WI38 (cell line): ENCODE measurements around the gene CAPN14.
A peak's percentile ranks its signal among the peaks of the same experiment; 100 is the strongest.

ENCODE experiments used
- H3K4me3 ChIP-seq: 2 replicates; pipeline ENCODE4 v1.5.1; 2011; ENCODE audit warnings: low read depth, mild to moderate bottlenecking, control low read depth, low read length
- TF ChIP-seq, protein P1 (sequence below): IDR thresholded peaks from 2 replicates; pipeline ENCODE4 v1.5.1; 2012; ENCODE audit warnings: low read depth, mild to moderate bottlenecking, control low read depth, low read length

CAPN14 gene

GRCh38 chr2:31235504-31235902, 18.2 kb upstream of the CAPN14 start:
- TF ChIP-seq, protein P1, sequence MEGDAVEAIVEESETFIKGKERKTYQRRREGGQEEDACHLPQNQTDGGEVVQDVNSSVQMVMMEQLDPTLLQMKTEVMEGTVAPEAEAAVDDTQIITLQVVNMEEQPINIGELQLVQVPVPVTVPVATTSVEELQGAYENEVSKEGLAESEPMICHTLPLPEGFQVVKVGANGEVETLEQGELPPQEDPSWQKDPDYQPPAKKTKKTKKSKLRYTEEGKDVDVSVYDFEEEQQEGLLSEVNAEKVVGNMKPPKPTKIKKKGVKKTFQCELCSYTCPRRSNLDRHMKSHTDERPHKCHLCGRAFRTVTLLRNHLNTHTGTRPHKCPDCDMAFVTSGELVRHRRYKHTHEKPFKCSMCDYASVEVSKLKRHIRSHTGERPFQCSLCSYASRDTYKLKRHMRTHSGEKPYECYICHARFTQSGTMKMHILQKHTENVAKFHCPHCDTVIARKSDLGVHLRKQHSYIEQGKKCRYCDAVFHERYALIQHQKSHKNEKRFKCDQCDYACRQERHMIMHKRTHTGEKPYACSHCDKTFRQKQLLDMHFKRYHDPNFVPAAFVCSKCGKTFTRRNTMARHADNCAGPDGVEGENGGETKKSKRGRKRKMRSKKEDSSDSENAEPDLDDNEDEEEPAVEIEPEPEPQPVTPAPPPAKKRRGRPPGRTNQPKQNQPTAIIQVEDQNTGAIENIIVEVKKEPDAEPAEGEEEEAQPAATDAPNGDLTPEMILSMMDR, result no peak
- no peak overlapping the region for H3K4me3 ChIP-seq

GRCh38 chr2:31234683-31235503, 17.6 kb upstream of the CAPN14 start:
- H3K4me3 ChIP-seq, result peak overlapping the region; percentile 73
- TF ChIP-seq, protein P1, result no peak

GRCh38 chr2:31233741-31234682, 16.7 kb upstream of the CAPN14 start, which contains the start of gene EHD3:
Gene EHD3, plus strand, starts transcription at chr2:31234152. Its CDS starts 470 bp downstream, at chr2:31234622.
- H3K4me3 ChIP-seq, result peak within 1 kb of the TSS; percentile 73
- TF ChIP-seq, protein P1, result peak; percentile 55

GRCh38 chr2:31233231-31233630, 15.9 kb upstream of the CAPN14 start:
- peak overlapping the region; percentile 73 for H3K4me3 ChIP-seq
- TF ChIP-seq, protein P1, result no peak

DNA sequence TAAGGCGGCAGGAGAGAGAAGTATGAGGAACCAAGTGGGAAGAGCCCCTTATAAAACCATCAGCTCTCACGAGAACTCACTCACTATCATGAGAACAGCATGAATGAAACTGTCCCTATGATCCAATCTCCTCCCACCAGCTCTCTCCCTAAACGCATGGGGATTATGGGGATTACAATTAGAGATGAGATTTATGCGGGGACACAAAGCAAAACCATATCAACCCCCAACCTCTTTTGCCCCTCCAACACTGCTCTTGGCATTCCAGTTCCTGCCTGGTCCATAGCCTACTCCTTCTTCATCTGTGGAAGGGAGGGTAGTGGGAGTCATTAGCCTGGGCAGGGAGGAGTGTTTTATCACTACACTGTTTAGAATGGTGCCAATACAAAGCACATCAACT, 15.3 kb upstream of the CAPN14 start:
- TF ChIP-seq, protein P1, result no peak
- H3K4me3 ChIP-seq, result no peak overlapping the region

GRCh38 chr2:31231571-31232302, 14.4 kb upstream of the CAPN14 start:
- TF ChIP-seq, protein P1, result no peak
- no peak overlapping the region for H3K4me3 ChIP-seq
